Measurements from ENCODE around the gene DUSP16. TPM values are rescaled to one million over a fixed set of nuclear protein-coding genes. Genes with fewer than 3 reads are reported as not detected.

DUSP16 gene
- total and polyA plus RNA-seq, 2 experiments from 2014 or later = 11.7 to 59.4 TPM

- TF ChIP-seq ZNF462 (CRISPR knock-in tag; IDR thresholded peaks at IDR 0.05) (no peak), ETS1 (IDR thresholded peaks at IDR 0.05) (no peak), JUNB (IDR thresholded peaks at IDR 0.05; ENCODE audit: unreplicated experiment) (no peak), CTCF (conservative IDR thresholded peaks at IDR 0.05; ENCODE audit: low read depth in 2 of 2) (no peak), EZH2 (IDR thresholded peaks at IDR 0.05; ENCODE audit: low read depth, unreplicated experiment) (no peak), POLR2AphosphoS5 (IDR thresholded peaks at IDR 0.05; ENCODE audit: low read depth) (no peak), NANOG (IDR thresholded peaks at IDR 0.05; ENCODE audit: borderline replicate concordance) (no peak), CREB1 (CRISPR knock-in tag; IDR thresholded peaks at IDR 0.05; ENCODE audit: low read depth) (no peak)
Measured at GRCh38 chr12:12443431-12443878, 119.2 kb downstream of the DUSP16 start (continued).

All from GM23338 (cell line).